ENCODE measurements around the gene PRR14L. TPM values are rescaled to one million over a fixed set of nuclear protein-coding genes. Genes with fewer than 3 reads are reported as not detected.

PRR14L gene
- total and polyA plus RNA-seq, 2 of the 13 experiments (the other 11 are each of a cell fraction or from before 2014, with no cell fraction given) = 6.6 to 16.5 TPM

GRCh38 chr22:31707519-31707918 is 42.4 kb downstream of the PRR14L start:
- intact Hi-C loops (cut with micrococcal nuclease; ENCODE audit: unreplicated experiment) (no loop called here), in situ Hi-C loops (cut with HindIII; ENCODE audit: extremely low pct_ligation_motif_present, low pct_unique_long_range_greater_than_20kb) (no loop called here)
- no peak overlapping the region for H3K4me3 ChIP-seq (replicated peaks in 1 of 3; ENCODE audit: insufficient read depth in 1 of 3, low read depth in 2 of 3, low read length in 3 of 3)
- H3K36me3 ChIP-seq (replicated peaks in 1 of 2; ENCODE audit: control insufficient read depth in 1 of 2, insufficient read depth in 2 of 2, low read length in 2 of 2) = peaks cover 12 to 35% of the 10 kb centered on the region in 2 experiments
- ATAC-seq = no peak
- H3K9ac ChIP-seq (ENCODE audit: insufficient read depth, low read depth, low read length) = no peak overlapping the region
- H3K27me3 ChIP-seq (ENCODE audit: control insufficient read depth in 1 of 2, insufficient read depth in 2 of 2, low read length in 2 of 2) = no peaks in the 10 kb centered on the region
- no peak overlapping the region for H3K4me2 ChIP-seq (ENCODE audit: low read depth, low read length)
- no peak for FAIRE-seq
- H3K9me3 ChIP-seq (ENCODE audit: low read length) = no peaks in the 10 kb centered on the region
- H4K20me1 ChIP-seq (ENCODE audit: insufficient read depth, low read length) = no peaks in the 10 kb centered on the region
- ChIA-PET POLR2A (no interaction called here), CTCF (ENCODE audit: low intra/inter-chr PET ratio, low total read pairs) (no interaction called here)
- WGBS (ENCODE audit: low lambda C conversion rate) = 99% methylated on average over 8 of the region's 8 CpGs
- no TSS peak for BruUV-seq (replicated peaks)
- H3K79me2 ChIP-seq (ENCODE audit: insufficient read depth, low read length) = no peaks in the 10 kb centered on the region
- no peaks in the 10 kb centered on the region for H3K4me1 ChIP-seq (ENCODE audit: insufficient read depth, low read length)
- H2AFZ ChIP-seq (ENCODE audit: low read length) = no peak overlapping the region
- no peak overlapping the region for H3K27ac ChIP-seq (ENCODE audit: extremely low read length, insufficient read depth, low read length)
- DNase-seq (ENCODE audit: low spot score) = no peak
- TF ChIP-seq ZNF703 (CRISPR knock-in tag; IDR thresholded peaks at IDR 0.05; ENCODE audit: borderline replicate concordance) (no peak), ARID4A (CRISPR knock-in tag; IDR thresholded peaks at IDR 0.05; ENCODE audit: borderline replicate concordance) (no peak), ZSCAN30 (CRISPR knock-in tag; IDR thresholded peaks at IDR 0.05) (no peak), ZNF646 (CRISPR knock-in tag; IDR thresholded peaks at IDR 0.05) (no peak), CHCHD3 (CRISPR knock-in tag; IDR thresholded peaks at IDR 0.05) (no peak), MLXIP (CRISPR knock-in tag; IDR thresholded peaks at IDR 0.05; ENCODE audit: borderline replicate concordance) (no peak), MYNN (CRISPR knock-in tag; IDR thresholded peaks at IDR 0.05; ENCODE audit: low read depth) (no peak), NCOR1 (IDR thresholded peaks at IDR 0.05; ENCODE audit: borderline replicate concordance, low read length) (no peak)

All from HepG2 (cell line).